Daoy (cell line): ENCODE results near the gene CAV1. TPM values are rescaled to one million over a fixed set of nuclear protein-coding genes. Genes with fewer than 3 reads are reported as not detected.

Experiments used
- DNase-seq: peaks from one replicate; pipeline ENCODE4 v3.0.0-alpha.2; 2015; ENCODE audit warnings: low read depth
- total RNA-seq: library from RNA; depleted of rRNA; stranded (reverse); fragments of >200 nt; shearing (Covaris generic); gene quantifications from 2 replicates; pipeline ENCODE4 v1.2.3, GENCODE V29; 2014

The CAV1 gene
- total RNA-seq, 1 experiment from 2014 or later: 514 TPM

DNA sequence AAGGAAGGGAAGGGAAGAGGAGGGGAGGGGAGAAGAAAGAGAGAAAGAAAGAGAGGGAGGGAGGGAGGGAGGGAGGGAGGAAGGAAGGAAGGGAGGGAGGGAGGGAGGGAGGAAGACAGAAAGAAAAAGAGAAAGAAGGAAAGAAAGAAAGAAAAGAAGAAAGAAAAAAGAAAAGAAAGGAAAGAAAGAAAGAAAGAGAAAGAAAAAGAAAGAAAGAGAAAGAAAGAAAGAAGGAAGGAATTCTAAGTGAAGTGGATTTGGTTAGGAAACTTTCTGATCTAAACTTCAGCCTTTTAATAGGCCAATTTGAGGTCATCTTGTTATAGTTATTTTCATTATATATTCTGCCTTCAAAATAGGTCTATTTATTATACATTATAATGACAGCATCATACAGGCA is 21.0 kb upstream of the CAV1 start:
- no peak for DNase-seq

DNA sequence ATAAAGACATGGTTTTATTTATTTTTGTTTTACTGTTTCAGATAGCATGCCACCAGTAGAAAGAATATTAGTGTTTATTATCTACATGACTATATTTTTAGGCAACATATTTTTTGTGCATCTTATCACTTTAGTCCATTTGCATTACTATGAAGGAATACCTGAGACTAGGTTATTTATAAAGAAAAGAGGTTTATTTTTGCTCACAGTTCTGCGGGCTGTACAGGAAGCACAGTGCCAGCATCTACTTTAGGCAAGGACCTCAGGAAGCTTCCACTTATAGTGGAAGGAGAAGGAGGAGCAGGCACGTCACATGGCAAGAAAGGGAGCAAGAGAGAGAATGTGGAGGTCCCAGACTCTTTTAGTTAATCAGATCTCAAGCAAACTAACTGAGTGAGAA is 19.6 kb upstream of the CAV1 start:
- DNase-seq: no peak

DNA sequence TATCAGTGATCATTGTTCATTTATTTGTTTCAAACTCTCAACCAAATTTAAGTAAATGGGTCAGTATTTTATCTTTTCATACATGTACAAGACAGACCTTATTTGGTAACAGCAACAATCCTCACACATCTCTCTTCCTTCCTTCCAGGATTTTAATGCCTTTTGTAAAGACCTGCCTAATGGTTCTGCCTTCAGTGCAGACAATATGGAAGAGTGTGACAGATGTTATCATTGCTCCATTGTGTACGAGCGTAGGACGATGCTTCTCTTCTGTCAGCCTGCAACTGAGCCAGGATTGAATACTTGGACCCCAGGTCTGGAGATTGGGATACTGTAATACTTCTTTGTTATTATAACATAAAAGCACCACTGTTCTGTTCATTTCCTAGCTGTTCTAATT is 19.0 kb upstream of the CAV1 start:
- no peak for DNase-seq

DNA sequence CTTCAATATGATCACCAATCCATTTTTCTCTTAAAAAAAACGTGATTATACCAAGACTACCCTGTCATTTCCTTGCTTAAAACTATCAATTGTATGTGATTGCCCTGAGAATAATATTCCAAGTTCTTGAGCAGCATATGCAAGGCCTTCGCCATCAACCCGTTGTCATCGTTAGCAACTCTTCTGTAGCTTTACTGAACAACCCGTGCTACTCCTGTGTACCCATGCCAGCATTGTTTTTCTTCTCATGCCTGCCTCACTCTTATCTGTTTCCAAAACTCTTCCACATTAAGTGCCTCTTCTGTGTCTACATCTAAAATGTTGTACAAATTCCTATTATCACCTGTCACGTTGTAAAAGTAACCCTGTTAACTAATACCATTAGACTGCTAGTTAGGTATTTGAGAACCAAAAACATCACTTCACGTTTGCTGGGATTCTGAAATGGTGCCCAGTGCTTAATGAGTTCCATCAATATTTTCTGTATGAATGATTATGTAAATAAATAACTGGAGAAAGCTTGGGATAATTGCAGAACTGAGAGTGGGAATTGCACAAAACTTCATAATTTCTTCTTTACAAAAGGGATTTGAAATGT is 14.8 kb upstream of the CAV1 start:
- DNase-seq: no peak

DNA sequence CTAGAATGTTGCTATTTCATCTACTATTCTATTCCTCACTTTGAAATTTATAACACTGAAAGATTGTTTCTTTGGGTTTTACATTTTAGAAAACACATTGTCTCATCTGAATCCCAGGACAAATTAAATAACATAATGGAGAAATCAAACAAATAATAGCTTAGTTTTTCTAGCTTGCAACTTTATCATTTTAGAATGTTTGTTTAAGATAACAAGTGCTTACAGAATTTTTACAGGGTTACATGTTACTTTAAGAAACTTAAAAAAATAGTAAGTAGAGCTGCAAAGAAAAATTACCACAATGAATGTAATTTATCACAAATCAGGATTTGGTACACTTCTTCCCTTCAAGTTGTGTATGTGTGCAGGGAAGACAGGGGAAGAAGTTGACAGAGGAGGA is 14.0 kb upstream of the CAV1 start:
- DNase-seq: no peak

DNA sequence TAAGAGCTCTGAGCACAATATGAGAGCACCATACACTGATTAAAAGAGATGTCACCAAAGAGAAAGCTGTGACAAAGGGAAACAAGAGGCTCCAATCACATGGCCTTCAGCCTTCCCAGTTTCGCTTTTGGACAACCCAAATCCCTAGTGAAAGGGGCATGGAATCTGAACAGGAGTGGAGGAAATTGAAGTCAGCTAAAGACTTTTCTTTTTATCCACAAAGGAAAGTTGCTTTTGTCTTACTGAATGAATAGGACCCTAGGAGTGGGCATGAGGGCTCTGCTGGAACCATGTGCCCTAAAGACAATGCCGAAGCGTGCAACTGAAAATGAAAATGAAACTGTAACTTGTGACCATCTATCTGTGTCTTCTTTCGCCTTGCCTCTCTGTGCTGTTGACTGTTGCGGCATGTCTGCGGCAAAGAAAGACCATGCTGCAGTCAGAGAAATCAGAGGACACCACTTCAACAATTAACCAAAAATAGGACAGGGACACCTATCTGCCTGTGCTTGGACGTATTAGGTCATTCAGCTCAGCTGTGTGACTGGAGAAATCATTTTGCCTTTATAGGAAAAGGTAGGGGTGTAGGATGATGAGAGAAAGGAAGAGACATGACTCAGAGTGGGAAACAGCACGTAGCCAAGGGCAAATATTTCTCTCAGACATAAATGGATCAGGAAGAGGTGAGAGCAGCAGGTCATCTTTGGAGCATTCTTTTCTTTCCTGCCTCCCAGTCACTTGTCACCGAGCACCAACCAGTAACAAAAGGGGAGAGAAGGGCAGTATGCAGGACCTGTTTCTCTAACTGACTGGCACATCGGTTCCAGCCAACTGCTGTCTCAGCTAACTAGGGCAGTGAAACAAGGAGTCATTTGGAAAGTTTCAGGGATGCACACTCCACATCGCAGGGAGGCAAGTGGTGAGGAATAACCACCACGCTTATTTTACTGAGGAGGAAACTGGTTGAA is 13.0 kb upstream of the CAV1 start:
- DNase-seq: peak; percentile 92

DNA sequence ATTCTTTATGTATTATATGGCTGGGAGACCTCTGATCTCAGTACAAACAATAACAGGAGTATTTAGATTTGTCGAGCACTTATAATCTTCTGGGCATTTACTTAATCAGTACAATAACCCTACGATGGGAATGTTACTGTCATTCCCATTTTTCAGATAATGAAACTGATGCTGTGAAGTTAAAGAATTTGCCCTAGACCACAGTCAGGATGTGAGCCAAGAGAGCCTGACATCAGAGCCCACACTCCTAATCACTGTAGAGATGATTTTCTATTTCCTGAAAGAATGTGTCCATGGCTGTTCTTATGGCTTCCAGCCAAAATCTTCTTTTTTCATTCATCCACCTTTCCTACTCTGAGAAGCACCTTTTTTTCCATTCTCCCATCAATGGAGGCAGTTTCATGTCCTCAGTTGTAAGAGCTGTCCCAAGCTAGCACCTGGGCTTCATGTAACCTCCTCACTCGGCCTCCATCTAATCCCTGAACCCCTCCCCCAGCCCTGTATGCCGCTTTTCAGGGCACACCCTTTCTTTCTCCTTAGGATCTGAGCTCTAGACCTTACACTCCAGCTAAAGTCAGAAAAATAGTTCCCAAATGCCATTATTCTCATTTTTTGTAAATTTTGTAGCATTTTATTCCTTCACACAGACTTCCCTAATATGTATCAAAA is 12.2 kb upstream of the CAV1 start:
- DNase-seq: peak; percentile 87

DNA sequence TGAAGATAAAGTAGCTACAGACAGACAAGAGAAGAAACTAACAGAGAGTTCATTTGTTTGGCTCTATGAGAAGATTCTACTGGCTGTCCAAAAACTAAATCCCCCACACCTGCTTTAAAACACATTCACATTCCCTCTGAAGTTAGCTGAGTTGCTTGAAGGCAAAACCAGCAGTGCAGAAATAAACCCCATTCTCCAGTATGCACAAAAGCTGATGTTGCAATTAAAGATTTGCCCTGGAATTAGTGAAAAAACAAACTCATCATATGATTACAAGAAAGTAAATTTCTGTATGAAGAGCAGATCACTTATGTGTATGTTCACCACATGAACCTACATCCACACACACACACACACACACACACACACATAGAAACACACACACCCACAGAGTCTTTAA is 9.3 kb upstream of the CAV1 start:
- DNase-seq: no peak

DNA sequence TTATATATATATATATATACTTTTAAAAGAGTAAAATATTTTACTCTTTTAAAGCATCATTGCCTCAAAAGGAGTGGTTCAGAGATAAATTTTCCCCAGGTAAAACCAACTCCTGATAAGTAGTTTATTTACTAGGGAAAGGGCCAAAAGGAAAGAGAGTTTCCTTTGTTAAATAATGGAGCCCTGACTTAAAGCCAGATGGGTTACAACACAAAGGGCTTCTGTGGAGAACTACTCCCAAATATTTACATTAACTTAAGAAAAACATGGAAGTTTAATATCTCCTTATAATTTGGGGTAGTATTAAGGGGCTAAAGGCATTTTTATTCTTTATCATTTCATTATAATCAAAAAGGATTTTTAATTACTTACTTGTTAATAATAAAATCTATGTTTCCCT is 8.5 kb upstream of the CAV1 start:
- no peak for DNase-seq

DNA sequence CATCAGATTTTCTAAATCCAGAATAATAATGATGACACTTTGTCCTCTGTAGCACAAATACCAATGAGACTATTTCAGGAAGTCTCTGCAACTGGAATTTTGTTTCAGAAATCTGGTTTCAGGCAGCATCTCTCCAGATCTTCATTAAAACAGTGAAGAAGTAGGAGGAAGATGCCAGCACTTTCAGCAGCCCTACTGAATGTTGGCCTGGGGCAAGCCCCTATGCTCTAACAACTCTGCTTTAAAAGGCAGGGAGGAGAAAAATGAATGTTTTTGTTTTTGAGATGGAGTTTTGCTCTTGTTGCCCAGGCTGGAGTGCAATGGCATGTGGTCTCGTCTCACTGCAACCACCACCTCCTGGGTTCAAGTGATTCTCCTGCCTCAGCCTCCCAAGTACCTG is 7.2 kb upstream of the CAV1 start:
- DNase-seq: no peak

DNA sequence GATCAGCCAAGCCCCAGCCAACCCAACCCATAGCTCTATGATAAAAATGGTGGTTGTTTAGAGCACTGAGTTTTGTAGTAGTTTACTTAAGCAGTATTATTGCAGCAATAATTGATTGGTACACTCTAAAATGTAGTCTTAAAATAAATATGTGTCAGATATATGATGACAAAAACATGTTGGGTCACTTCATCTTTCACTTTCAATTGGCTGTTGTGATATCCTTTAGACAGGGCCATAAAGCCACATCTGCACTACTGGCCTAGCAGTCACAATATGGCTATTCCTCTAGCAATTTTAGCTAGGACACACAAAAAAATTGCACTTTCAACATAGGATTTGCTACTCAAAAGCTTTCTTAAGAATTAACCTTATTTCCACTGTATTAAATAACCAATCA is 5.9 kb upstream of the CAV1 start:
- DNase-seq: no peak

DNA sequence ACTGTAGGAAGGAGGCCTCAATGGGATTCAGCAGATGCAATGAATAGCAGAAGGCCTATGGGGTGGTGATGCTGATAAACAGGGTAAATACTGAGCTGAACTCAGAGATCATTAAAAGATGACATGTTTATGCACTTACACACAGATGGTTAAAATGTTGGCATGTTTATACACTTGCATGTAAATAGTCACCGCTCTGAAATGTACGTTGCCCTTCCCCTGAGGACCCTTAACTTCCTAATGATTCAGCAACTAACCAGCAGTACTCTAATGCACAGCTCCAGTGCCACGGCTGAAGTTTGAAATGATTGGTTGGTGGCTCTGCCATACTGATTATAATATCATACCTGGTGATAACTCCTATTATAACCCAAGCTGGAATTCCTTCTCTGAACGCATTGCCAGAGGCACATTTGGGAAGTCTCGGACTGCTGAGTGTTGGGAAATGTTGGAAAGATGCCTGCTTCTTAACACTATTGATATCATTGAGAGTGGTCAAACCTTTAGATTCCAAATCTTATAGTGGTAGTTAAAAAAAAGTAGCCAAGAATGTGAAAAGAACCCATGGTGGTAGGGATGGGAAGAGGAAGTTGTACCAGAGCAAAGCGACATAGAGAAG is 3.7 kb upstream of the CAV1 start:
- DNase-seq: peak; percentile 37

DNA sequence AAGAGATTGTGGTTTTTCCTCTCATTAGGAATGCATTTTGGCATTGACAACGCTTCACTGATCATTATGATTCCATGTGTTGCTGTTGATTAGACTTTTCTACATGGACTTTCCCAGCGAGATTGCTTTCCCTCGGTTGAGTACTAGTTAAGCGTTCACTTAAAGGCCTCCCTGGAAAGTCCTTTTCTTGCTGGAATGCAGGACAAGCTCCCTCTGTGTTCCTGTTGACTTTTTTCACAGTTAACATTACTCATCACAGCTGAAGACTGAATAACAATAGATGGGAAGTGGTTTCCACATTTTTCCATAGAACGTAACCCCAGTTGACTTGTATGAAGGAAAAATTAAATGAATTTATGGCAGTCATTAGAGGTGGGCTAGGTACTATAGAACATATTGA is 2.6 kb upstream of the CAV1 start:
- peak; percentile 94 for DNase-seq

DNA sequence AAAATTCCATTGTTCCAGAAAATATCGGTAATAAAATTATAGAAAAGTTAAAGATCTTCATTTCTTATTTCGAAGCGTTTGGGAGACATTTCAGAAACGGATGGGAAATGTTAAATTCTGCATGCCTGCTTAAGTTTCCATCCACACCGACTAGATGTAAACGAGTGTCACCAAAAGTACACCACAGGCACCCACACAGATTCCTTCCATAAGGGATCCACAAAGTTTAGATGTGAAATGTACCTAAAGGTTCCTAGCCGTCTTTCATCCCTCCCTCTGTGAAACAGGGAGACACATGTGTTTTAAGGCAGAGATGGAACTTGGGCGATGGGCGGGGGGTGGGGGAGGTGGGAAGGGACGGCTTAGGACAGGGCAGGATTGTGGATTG is 621 bp upstream of the CAV1 start:
- DNase-seq: no peak

DNA sequence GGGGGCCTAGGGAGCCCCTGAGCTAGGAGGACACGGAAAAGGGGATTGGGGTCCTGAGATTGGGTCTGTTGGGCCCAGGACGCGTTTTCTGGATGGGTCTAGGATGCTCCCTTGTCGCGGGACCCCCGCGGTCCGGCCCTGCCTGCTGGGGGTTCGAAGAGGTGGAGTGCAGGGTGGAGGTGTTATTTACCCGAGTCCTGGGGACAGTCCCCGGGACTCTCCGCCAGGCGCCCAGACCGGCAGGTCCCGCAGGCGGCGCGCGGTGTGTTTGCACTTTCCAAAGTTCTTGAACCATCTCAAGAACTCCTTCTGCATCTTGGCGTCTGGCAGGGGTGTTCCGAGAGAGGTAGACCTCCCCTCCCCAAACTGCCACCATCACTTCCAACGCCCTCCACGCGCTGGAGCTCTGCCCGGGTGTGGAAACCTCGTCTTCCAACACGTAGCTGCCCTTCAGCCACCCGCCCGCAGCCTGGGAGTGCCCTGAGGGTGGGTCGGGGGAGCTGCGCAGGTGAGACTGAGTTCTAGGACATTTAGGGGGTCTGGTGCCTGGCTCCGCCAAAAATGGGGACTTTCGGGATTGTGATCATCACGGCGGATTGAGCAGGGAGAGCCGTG is 569 bp downstream of the CAV1 start:
- DNase-seq: peak; percentile 61

DNA sequence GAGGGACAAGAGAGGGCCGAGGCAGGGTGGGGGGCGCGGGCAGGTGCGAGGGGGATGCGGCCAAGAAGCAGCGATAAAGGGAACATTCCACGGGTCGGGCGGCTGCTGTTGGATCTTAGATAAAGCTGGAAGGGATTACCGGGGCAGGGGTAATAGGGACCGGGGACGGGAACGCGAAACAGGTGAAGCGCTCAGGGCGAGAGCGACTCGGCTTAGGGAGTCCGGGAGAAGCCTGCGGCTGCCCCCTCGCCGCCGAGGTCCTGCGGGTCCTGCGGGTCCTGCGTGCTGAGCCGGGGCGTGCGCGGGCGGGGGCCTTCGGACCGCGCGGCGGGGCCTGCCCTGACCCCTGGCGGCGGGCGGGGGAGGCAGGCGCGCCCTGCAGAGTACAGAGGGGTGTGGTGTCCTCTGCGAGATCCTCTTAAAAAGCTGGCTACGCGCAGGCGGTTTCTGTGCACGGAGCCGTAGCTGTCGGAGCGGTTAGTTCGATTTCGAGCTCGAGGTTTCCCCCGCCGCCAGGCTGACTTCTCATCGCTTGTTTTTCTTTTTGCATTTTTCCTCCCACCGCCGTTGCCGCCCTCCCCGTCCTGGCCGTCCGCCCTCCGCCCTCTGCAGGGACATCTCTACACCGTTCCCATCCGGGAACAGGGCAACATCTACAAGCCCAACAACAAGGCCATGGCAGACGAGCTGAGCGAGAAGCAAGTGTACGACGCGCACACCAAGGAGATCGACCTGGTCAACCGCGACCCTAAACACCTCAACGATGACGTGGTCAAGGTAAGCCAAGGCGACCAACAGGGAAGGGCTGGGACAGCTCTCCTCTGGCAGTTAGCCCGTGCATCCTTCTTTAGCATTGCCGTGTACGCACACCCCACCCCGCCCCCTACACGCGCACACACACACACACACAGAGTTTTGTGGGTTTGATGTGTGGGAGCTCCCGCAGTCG is 1.4 kb downstream of the CAV1 start:
- peak; percentile 97 for DNase-seq

DNA sequence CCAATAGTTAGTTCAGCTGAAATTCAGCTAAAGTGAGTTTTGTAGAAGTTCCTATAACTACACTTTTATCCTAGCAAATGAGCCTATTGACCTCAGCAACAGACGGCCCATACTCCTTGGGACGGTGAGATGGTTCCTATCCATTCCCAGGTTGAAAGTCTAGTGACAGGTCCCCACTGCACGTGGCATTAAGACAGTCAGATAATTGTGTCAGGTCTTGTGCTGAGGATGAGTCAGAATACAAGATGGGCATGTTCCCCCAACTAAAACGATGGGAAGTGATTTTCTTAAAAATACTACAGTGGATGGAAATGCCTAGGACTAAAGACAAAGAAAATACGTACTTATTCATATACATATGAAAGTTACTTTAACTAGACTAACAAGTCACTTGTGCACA is 2.1 kb downstream of the CAV1 start:
- DNase-seq: peak; percentile 54

DNA sequence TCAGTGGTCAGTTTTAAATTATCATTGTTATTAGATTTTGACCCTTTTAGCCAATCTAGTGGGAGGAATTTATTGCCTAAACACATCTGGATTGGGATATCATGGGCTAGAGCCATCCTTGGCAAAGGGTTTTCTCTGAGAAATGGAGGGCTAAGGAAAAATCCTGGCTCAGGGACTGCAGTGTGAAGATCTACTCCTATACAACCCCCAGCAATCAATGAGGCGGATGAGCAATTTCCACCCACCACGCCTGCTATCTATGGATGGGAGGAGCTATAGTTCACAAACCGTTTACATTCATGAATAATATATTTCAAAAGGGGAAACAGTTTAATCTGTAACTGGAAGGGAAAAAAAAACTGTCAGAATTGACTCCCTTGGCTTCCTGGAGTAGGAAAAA is 2.7 kb downstream of the CAV1 start:
- peak; percentile 69 for DNase-seq

DNA sequence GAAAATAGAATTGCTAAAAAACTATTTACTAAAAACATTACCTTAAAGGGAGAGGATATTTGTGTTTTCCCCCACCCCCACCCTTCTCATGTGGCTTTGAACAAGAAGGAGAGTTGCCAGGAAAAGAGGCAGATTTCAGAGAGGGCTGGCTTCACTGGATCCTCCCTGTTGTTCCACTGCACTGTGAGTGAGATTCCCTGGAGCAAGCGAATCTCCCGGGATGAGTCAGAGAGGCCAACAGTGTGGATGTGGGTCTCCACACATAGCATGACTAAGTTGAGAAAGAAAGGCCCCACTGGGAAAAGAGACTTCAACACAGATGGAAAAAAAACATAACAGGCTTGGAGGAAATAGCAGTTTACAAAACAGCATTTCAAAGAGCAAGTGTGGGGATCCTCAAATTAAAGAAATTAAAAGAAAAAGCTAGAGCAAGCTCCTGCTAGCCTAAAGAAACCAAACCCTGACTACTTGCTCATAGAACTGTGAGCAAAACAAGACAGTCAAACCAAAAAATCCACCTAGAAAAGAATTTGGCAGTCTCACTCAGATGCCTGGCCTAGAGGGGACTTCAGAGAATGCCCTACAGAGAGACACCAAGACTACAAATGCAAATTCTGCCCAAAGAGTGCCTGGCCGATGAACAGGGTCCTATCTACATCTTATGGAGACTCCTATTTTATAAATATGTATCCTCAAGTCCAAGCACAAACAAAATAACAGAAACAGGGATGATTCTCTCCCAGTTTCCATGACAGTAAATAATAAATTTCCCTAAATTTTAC is 3.4 kb downstream of the CAV1 start:
- DNase-seq: peak; percentile 97

DNA sequence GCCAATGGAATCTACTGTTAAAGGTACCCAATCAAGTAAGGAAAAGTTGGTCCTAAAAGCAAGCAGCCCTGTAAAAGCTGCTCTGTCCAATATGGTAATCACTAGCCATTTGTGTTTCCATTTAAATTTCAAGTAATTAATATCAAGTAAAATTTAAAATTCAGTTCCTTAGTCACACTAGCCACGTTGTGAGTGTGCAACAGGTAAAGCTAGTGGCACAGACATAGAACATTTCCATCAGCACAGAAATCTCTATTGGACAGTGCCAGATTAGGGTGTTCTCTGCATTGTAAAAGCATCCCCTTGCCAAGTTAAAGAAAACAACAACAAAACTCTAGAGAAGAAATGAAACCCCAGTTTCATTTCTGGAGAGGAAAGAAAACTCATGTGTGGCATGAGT is 4.4 kb downstream of the CAV1 start:
- no peak for DNase-seq
